ENCODE results near the gene GARIN5B. TPM values are rescaled to one million over a fixed set of nuclear protein-coding genes. Genes with fewer than 3 reads are reported as not detected.
A peak's percentile ranks its signal among the peaks of the same experiment; 100 is the strongest.

GARIN5B gene
- total and polyA plus RNA-seq, 2 of the 13 experiments (the other 11 are each of a cell fraction or from before 2014, with no cell fraction given), result not detected

DNA sequence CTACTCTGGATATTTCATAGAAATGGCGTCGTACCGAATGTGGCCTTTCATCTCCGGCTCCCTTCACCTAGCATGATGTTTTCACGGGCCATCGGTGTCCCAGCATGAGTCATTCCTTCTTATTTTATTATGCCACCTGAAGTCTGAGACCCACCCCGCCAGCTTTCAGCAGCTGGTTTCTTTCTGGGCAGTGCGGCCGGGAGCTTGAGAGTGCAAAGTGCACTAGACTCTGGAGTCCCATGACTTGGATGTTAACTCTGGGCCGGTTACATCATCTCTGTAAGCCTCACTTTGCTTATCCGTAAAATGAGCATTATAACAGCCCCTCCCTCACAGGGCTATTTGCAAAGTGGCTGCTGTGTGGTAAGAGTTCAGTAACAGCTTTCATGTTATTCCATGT is 29.2 kb downstream of the GARIN5B start (continued):
- no peak for TF ChIP-seq EEA1 (CRISPR knock-in tag; IDR thresholded peaks at IDR 0.05; ENCODE audit: borderline replicate concordance)
- no peak for TF ChIP-seq ZNF850 (CRISPR knock-in tag; conservative IDR thresholded peaks at IDR 0.05)
- TF ChIP-seq, protein P1, sequence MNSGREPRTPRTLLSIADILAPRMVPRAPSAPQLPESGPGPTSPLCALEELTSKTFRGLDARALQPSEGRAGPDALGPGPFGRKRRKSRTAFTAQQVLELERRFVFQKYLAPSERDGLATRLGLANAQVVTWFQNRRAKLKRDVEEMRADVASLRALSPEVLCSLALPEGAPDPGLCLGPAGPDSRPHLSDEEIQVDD (CRISPR knock-in tag; IDR thresholded peaks at IDR 0.05; ENCODE audit: borderline replicate concordance), result no peak
- TF ChIP-seq SNAPC2 (CRISPR knock-in tag; IDR thresholded peaks at IDR 0.05), result no peak
- no peak for TF ChIP-seq IKZF4 (CRISPR knock-in tag; IDR thresholded peaks at IDR 0.05; ENCODE audit: borderline replicate concordance, low read depth, not compliant biosample characterization)
- no peak for TF ChIP-seq TAF15 (IDR thresholded peaks at IDR 0.05; ENCODE audit: low read depth, low read length, poor library complexity, severe bottlenecking)
- no peak for TF ChIP-seq PAX8 (CRISPR knock-in tag; IDR thresholded peaks at IDR 0.05; ENCODE audit: borderline replicate concordance)
- TF ChIP-seq IKZF1 (IDR thresholded peaks at IDR 0.05), result no peak
- TF ChIP-seq TEAD2 (CRISPR knock-in tag; IDR thresholded peaks at IDR 0.05), result no peak
- TF ChIP-seq ISL2 (CRISPR knock-in tag; IDR thresholded peaks at IDR 0.05), result peak; percentile 32; the same call in 1 of the 2 replicates
- no peak for TF ChIP-seq ZNF577 (CRISPR knock-in tag; IDR thresholded peaks at IDR 0.05; ENCODE audit: borderline replicate concordance, low read depth)
- TF ChIP-seq, protein P2, sequence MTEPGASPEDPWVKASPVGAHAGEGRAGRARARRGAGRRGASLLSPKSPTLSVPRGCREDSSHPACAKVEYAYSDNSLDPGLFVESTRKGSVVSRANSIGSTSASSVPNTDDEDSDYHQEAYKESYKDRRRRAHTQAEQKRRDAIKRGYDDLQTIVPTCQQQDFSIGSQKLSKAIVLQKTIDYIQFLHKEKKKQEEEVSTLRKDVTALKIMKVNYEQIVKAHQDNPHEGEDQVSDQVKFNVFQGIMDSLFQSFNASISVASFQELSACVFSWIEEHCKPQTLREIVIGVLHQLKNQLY (CRISPR knock-in tag; IDR thresholded peaks at IDR 0.05), result no peak
- TF ChIP-seq ELF3 (CRISPR knock-in tag; IDR thresholded peaks at IDR 0.05), result peak; percentile 67
- TF ChIP-seq KMT2B (CRISPR knock-in tag; IDR thresholded peaks at IDR 0.05), result no peak
- TF ChIP-seq KLF16 (CRISPR knock-in tag; IDR thresholded peaks at IDR 0.05), result peak in 1 of 2 experiments; percentile 56; a peak in 1 of 4 replicates
- TF ChIP-seq STAG1 (CRISPR knock-in tag; IDR thresholded peaks at IDR 0.05), result no peak
- peak; percentile 86 for TF ChIP-seq SAP130 (CRISPR knock-in tag; IDR thresholded peaks at IDR 0.05; ENCODE audit: low read depth)
- TF ChIP-seq, protein P3, sequence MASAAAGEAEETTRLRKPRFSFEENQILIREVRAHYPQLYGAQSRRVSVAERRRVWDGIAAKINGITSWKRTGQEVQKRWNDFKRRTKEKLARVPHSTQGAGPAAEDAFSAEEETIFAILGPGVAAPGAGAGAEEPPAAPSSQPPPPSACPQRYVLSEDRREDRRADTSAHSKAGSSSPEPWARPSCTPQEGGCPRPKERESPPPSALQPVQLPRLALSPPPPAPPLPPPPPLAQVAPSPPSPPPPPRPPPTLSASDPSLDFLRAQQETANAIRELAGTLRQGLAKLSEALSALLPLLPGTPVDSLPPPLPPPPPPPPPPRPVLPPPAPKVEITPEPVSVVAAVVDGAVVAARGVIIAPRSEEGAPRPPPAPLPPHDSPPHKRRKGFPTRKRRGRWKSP (CRISPR knock-in tag; IDR thresholded peaks at IDR 0.05), result peak; percentile 72; the same call in 1 of the 2 replicates
- no peak for TF ChIP-seq ZBTB8A (CRISPR knock-in tag; IDR thresholded peaks at IDR 0.05; ENCODE audit: borderline replicate concordance, low read depth)
- no peak for TF ChIP-seq U2AF1 (optimal IDR thresholded peaks at IDR 0.05; ENCODE audit: low read depth, low read length)
- peak; percentile 41 for TF ChIP-seq ASH2L (IDR thresholded peaks at IDR 0.05; ENCODE audit: insufficient read length, low read depth, low read length)
- TF ChIP-seq JUNB (CRISPR knock-in tag; IDR thresholded peaks at IDR 0.05; ENCODE audit: borderline replicate concordance), result no peak
- TF ChIP-seq ZFP36L2 (CRISPR knock-in tag; IDR thresholded peaks at IDR 0.05), result no peak
- no peak for TF ChIP-seq PRMT3 (CRISPR knock-in tag; IDR thresholded peaks at IDR 0.05; ENCODE audit: borderline replicate concordance, low read depth)
- TF ChIP-seq, protein P4, sequence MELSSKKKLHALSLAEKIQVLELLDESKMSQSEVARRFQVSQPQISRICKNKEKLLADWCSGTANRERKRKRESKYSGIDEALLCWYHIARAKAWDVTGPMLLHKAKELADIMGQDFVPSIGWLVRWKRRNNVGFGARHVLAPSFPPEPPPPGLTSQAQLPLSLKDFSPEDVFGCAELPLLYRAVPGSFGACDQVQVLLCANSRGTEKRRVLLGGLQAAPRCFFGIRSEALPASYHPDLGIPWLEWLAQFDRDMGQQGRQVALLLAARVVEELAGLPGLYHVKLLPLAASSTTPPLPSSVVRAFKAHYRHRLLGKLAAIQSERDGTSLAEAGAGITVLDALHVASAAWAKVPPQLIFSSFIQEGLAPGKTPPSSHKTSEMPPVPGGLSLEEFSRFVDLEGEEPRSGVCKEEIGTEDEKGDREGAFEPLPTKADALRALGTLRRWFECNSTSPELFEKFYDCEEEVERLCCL (CRISPR knock-in tag; IDR thresholded peaks at IDR 0.05; ENCODE audit: borderline replicate concordance), result no peak
- peak; percentile 77 for TF ChIP-seq THAP11 (CRISPR knock-in tag; IDR thresholded peaks at IDR 0.05)
- TF ChIP-seq ZKSCAN1 (IDR thresholded peaks at IDR 0.05; ENCODE audit: low read length), result no peak
- TF ChIP-seq, protein P5, sequence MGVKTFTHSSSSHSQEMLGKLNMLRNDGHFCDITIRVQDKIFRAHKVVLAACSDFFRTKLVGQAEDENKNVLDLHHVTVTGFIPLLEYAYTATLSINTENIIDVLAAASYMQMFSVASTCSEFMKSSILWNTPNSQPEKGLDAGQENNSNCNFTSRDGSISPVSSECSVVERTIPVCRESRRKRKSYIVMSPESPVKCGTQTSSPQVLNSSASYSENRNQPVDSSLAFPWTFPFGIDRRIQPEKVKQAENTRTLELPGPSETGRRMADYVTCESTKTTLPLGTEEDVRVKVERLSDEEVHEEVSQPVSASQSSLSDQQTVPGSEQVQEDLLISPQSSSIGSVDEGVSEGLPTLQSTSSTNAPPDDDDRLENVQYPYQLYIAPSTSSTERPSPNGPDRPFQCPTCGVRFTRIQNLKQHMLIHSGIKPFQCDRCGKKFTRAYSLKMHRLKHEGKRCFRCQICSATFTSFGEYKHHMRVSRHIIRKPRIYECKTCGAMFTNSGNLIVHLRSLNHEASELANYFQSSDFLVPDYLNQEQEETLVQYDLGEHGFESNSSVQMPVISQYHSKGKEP (CRISPR knock-in tag; IDR thresholded peaks at IDR 0.05), result no peak
